Tibial nerve (tissue), 3 donors: Measurements from ENCODE around the gene FAM227A.
A peak's percentile ranks its signal among the peaks of the same experiment; 100 is the strongest.

Experiments used
- POLR2A ChIP-seq, 2 donors: fragments of 450-650 bp; IDR thresholded peaks; one replicate each; pipeline ENCODE4 v1.6.1; 2017; ENCODE audit warnings: antibody characterized with exemption in 2 of 2, mild to moderate bottlenecking in 2 of 2, moderate library complexity in 2 of 2
- TF ChIP-seq, protein P1 (sequence below), 5 experiments: fragments of 200-600 bp in 3 of 5; fragments of 450-650 bp in 2 of 5; sonication (generic) in 3 of 5; IDR thresholded peaks; one replicate each; pipeline ENCODE4 v1.5.1; 2016 to 2019; ENCODE audit warnings: antibody characterized with exemption in 5 of 5, mild to moderate bottlenecking in 3 of 5, moderate library complexity in 2 of 5

DNA sequence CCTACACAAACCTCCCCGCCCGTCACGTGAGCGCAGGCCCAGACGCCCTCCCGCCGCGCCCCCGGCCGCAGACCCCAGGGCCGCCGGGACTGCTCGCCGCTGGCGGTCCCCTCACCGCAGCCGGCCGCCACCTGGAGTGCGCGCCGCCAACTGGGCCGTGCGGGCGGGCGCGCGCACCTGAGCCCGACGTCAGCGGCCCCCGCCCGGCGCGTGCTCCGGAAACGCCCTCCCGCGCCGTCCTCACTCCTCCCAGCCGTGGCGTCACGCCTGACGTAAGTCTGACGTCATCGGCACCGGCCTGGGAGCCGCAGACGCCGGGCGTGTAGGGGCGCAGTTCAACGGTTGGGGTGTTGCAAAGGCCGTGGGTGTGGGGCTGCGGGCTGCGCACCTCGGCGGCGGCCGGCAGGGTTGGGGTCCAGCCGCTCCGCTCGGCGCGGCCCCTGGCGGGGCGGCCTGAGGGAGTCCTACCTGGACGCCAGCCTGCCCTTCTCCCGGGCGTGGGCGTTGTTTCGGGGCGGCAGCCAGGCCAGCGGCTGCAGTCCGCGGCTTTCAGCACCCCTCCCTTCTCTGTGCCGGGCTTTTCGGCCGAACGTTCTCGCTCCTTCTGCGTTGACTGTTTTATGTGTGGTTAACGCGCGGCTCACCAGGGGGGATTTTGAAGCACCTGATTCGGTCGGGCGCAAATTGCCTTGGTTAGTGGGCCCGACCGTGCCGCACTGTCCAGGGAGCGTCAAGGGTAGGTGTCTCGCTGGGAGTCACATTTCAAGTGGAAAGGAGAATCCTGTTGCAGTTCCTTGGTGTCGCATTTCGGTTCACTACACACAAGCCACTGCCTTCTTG lies 44.8 kb upstream of the FAM227A start, which contains the start of gene JOSD1:
- TF ChIP-seq POLR2A (IDR thresholded peaks at IDR 0.05), result peak; percentile 99 to 100
- TF ChIP-seq, protein P1, sequence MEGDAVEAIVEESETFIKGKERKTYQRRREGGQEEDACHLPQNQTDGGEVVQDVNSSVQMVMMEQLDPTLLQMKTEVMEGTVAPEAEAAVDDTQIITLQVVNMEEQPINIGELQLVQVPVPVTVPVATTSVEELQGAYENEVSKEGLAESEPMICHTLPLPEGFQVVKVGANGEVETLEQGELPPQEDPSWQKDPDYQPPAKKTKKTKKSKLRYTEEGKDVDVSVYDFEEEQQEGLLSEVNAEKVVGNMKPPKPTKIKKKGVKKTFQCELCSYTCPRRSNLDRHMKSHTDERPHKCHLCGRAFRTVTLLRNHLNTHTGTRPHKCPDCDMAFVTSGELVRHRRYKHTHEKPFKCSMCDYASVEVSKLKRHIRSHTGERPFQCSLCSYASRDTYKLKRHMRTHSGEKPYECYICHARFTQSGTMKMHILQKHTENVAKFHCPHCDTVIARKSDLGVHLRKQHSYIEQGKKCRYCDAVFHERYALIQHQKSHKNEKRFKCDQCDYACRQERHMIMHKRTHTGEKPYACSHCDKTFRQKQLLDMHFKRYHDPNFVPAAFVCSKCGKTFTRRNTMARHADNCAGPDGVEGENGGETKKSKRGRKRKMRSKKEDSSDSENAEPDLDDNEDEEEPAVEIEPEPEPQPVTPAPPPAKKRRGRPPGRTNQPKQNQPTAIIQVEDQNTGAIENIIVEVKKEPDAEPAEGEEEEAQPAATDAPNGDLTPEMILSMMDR (IDR thresholded peaks at IDR 0.05), result peak in 2 of 5 experiments; percentile 59 to 75
